Measurements from ENCODE around the gene MYO5A. TPM values are rescaled to one million over a fixed set of nuclear protein-coding genes. Genes with fewer than 3 reads are reported as not detected.

MYO5A gene
- total RNA-seq, 6 donors from 2014 or later, result 24.8 to 76.5 (median 35.5) TPM

GRCh38 chr15:52496776-52497470, 31.8 kb downstream of the MYO5A start:
- Histone ChIP-seq H3K27ac (no peak overlapping the region), H3K4me3 (no peak overlapping the region), H3K36me3 (no peaks in the 10 kb centered on the region), H3K27me3 (no peaks in the 10 kb centered on the region), H3K9me3 (no peaks in the 10 kb centered on the region), H3K4me1 (no peaks in the 10 kb centered on the region)
- no peak for ATAC-seq (ENCODE audit: low FRiP score in 2 of 2)
- TF ChIP-seq POLR2A (IDR thresholded peaks at IDR 0.05) (no peak), POLR2AphosphoS5 (IDR thresholded peaks at IDR 0.05) (no peak)
- TF ChIP-seq, protein P1, sequence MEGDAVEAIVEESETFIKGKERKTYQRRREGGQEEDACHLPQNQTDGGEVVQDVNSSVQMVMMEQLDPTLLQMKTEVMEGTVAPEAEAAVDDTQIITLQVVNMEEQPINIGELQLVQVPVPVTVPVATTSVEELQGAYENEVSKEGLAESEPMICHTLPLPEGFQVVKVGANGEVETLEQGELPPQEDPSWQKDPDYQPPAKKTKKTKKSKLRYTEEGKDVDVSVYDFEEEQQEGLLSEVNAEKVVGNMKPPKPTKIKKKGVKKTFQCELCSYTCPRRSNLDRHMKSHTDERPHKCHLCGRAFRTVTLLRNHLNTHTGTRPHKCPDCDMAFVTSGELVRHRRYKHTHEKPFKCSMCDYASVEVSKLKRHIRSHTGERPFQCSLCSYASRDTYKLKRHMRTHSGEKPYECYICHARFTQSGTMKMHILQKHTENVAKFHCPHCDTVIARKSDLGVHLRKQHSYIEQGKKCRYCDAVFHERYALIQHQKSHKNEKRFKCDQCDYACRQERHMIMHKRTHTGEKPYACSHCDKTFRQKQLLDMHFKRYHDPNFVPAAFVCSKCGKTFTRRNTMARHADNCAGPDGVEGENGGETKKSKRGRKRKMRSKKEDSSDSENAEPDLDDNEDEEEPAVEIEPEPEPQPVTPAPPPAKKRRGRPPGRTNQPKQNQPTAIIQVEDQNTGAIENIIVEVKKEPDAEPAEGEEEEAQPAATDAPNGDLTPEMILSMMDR (IDR thresholded peaks at IDR 0.05), result no peak
- WGBS, 2 donors, result 80 to 82% methylated on average over 6 of the region's 6 CpGs
- no peak for DNase-seq

DNA sequence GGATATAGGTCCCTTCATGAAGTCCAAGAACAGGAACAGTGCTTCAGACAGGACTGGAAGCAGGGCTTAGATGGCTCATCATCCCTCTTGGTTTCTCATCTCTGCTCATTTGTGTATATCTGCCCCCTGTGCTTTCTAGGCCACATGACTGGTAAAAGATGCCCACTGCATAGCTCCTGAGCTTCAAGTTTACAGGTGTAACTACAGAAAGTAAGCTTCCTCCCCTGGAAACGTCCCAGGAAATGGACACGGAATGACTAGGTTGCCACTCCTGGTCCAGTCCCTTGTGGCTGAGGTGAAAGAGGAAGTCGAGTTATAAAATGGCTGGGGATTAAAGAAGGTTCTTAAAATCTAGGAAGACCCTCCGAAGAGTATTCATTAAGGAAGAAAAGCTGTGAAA, 32.5 kb downstream of the MYO5A start:
- Histone ChIP-seq H3K4me3 (no peak overlapping the region), H3K4me1 (no peaks in the 10 kb centered on the region), H3K27ac (no peak overlapping the region), H3K9me3 (no peaks in the 10 kb centered on the region), H3K27me3 (no peaks in the 10 kb centered on the region), H3K36me3 (no peaks in the 10 kb centered on the region)
- ATAC-seq (ENCODE audit: low FRiP score in 2 of 2), result no peak
- TF ChIP-seq, protein P1 (IDR thresholded peaks at IDR 0.05), result no peak
- TF ChIP-seq POLR2A (IDR thresholded peaks at IDR 0.05), result no peak
- no peak for TF ChIP-seq POLR2AphosphoS5 (IDR thresholded peaks at IDR 0.05)
- TF ChIP-seq EP300 (IDR thresholded peaks at IDR 0.05), result no peak
- no peak for DNase-seq
- WGBS, 2 donors, result 53 to 56% methylated on average over 4 of the region's 4 CpGs

GRCh38 chr15:52495125-52495524, 33.6 kb downstream of the MYO5A start:
- Histone ChIP-seq H3K9me3 (no peaks in the 10 kb centered on the region), H3K4me3 (no peak overlapping the region), H3K27me3 (no peaks in the 10 kb centered on the region), H3K27ac (no peak overlapping the region), H3K36me3 (no peaks in the 10 kb centered on the region), H3K4me1 (no peaks in the 10 kb centered on the region)
- ATAC-seq (ENCODE audit: low FRiP score in 2 of 2), result no peak
- no peak for DNase-seq
- no peak for TF ChIP-seq EP300 (IDR thresholded peaks at IDR 0.05)
- no peak for TF ChIP-seq POLR2A (IDR thresholded peaks at IDR 0.05)
- TF ChIP-seq POLR2AphosphoS5 (IDR thresholded peaks at IDR 0.05), result no peak
- TF ChIP-seq, protein P1 (IDR thresholded peaks at IDR 0.05), result no peak

- Histone ChIP-seq H3K27ac (no peak overlapping the region), H3K9me3 (no peaks in the 10 kb centered on the region), H3K27me3 (no peaks in the 10 kb centered on the region), H3K36me3 (no peaks in the 10 kb centered on the region), H3K4me1 (no peaks in the 10 kb centered on the region), H3K4me3 (no peak overlapping the region)
- TF ChIP-seq, protein P1 (IDR thresholded peaks at IDR 0.05), result no peak
- TF ChIP-seq POLR2A (IDR thresholded peaks at IDR 0.05), result no peak
- TF ChIP-seq POLR2AphosphoS5 (IDR thresholded peaks at IDR 0.05), result no peak
- no peak for TF ChIP-seq EP300 (IDR thresholded peaks at IDR 0.05)
- ATAC-seq (ENCODE audit: low FRiP score in 2 of 2) (no peak), DNase-seq (no peak)
- 89 to 91% methylated on average over 3 of the region's 3 CpGs for WGBS, 2 donors
These were observed 34.7 kb downstream of the MYO5A start for GRCh38 chr15:52493968-52494367.

GRCh38 chr15:52492132-52492531, 36.5 kb downstream of the MYO5A start:
- H3K4me3 ChIP-seq, result no peak overlapping the region
- no peak overlapping the region for H3K27ac ChIP-seq
- no peak for TF ChIP-seq POLR2A (IDR thresholded peaks at IDR 0.05)
- TF ChIP-seq POLR2AphosphoS5 (IDR thresholded peaks at IDR 0.05), result no peak
- no peak for TF ChIP-seq EP300 (IDR thresholded peaks at IDR 0.05)
- TF ChIP-seq, protein P1 (IDR thresholded peaks at IDR 0.05), result no peak
- DNase-seq (no peak), ATAC-seq (ENCODE audit: low FRiP score in 2 of 2) (no peak)
- H3K27me3 ChIP-seq, result no peaks in the 10 kb centered on the region
- 84 to 93% methylated on average over 4 of the region's 4 CpGs for WGBS, 2 donors
- no peaks in the 10 kb centered on the region for H3K4me1 ChIP-seq
- H3K36me3 ChIP-seq, result no peaks in the 10 kb centered on the region
- H3K9me3 ChIP-seq, result no peaks in the 10 kb centered on the region
